NK-92 treated with Interleukin-12 subunit alpha and Interleukin-12 subunit beta, amount 100 ng/mL, for 24 hours (cell line): ENCODE results near the gene NBAS.

ENCODE experiments used
- DNase-seq: peaks from one replicate; lab custom pipeline; 2025; lab: John Stamatoyannopoulos, UW

The NBAS gene

GRCh38 chr2:15591373-15591691 lies 30.2 kb upstream of the NBAS start:
- no peak for DNase-seq

- no peak for DNase-seq
Measured at GRCh38 chr2:15588329-15588919, 27.3 kb upstream of the NBAS start.

- no peak for DNase-seq
Measured at GRCh38 chr2:15584767-15585469, 23.8 kb upstream of the NBAS start.

GRCh38 chr2:15584316-15584715 lies 23.2 kb upstream of the NBAS start:
- DNase-seq, result no peak

- no peak for DNase-seq
Measured at GRCh38 chr2:15583826-15584225, 22.7 kb upstream of the NBAS start.

- no peak for DNase-seq
Measured at GRCh38 chr2:15582710-15583357, 21.7 kb upstream of the NBAS start.

- DNase-seq, result no peak
Measured at GRCh38 chr2:15580451-15580850, 19.3 kb upstream of the NBAS start.

- DNase-seq, result no peak
Measured at GRCh38 chr2:15579641-15580040, 18.5 kb upstream of the NBAS start.

GRCh38 chr2:15577071-15577735 lies 16.1 kb upstream of the NBAS start:
- DNase-seq, result peak; percentile 54

- no peak for DNase-seq
Measured at GRCh38 chr2:15571729-15572128, 10.6 kb upstream of the NBAS start.

GRCh38 chr2:15570104-15570503 lies 9.0 kb upstream of the NBAS start:
- DNase-seq, result no peak

- DNase-seq, result no peak
Measured at GRCh38 chr2:15568874-15569273, 7.7 kb upstream of the NBAS start.

- no peak for DNase-seq
Measured at GRCh38 chr2:15566912-15567311, 5.8 kb upstream of the NBAS start.

GRCh38 chr2:15565994-15566671 lies 5.0 kb upstream of the NBAS start:
- DNase-seq, result no peak

- DNase-seq, result no peak
Measured at GRCh38 chr2:15565392-15565791, 4.3 kb upstream of the NBAS start.

- DNase-seq, result no peak
Measured at GRCh38 chr2:15563227-15564100, 2.3 kb upstream of the NBAS start.

GRCh38 chr2:15562354-15563031 lies 1.4 kb upstream of the NBAS start:
- no peak for DNase-seq

GRCh38 chr2:15561574-15562344 lies 625 bp upstream of the NBAS start:
- DNase-seq, result no peak

GRCh38 chr2:15560140-15560987 lies 770 bp downstream of the NBAS start:
- no peak for DNase-seq
